NCI-H69 (cell line): ENCODE measurements around the gene PMEL.
"Not testable (repeated sequence)": the region's sequence is repeated elsewhere in the genome, so short reads cannot be mapped to it uniquely, and the experiment has no call there.

ENCODE experiments used
- DNase-seq: peaks from one replicate; lab custom pipeline; 2025; lab: John Stamatoyannopoulos, UW

Gene PMEL

DNA sequence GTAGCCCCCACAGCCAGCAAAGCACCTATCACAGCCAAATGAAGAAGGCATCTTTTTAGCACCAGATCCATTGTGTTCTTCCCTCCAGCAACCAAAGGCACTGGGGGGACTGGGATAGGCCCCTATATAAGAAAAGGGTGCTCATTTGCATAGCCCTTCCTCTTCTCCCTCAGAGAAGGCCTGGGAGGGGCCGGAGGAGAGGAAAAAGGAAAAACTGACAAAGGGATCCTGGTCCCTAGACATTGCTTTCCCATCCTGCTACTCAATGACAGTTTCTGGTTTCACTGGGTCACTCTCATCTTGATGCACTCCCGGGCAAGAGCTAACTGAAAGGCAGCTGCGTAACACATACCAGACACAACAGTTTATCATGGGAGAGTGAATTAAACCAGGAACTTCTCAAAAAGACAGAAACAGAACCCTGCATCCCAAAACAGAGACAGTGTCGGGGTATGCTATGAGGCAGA is at the start of gene PMEL:
PMEL (minus strand) TSS at position 102 of the 467 bp plus-strand sequence; CDS start at position 71, 31 bp downstream.
- no peak for DNase-seq

DNA sequence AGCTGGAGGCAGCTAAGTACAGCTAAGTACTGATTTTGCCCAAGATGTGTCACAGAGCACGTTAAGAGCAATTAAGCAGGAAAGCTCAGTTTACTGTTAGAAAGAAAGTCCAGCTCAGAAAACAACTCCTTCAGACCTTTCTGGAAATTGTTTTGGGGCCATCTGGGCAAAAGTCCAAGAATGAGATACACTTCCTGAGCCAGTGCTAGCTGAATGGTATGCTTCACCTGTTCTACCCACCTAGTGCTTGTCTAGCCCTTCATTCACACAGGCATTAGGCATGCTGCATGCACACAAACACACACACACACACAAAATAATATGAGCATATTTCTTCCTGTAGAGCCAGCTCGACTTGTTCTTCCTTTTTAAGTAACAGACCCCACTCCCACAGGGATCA is 48.4 kb upstream of the PMEL start:
- peak; percentile 15 for DNase-seq

DNA sequence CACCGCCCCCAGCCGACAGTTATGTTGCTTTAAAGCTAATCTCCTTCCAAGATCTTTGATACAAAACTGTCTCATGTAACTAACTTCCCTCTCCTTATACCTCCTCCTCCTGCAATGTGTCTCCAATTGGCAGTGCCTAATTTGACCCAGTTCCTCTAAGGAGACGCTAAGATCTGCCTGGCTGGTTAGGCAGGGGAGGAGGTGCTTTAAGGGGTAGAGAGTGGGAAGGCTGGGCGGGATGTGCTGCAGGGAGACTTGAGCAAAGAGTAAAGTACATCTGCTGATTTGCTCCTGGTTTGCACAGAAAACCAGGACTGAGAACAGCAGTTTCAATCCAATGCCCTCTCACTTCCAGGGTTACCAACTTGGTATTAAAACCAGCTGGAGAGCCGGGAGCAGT is 47.6 kb upstream of the PMEL start:
- no peak for DNase-seq

DNA sequence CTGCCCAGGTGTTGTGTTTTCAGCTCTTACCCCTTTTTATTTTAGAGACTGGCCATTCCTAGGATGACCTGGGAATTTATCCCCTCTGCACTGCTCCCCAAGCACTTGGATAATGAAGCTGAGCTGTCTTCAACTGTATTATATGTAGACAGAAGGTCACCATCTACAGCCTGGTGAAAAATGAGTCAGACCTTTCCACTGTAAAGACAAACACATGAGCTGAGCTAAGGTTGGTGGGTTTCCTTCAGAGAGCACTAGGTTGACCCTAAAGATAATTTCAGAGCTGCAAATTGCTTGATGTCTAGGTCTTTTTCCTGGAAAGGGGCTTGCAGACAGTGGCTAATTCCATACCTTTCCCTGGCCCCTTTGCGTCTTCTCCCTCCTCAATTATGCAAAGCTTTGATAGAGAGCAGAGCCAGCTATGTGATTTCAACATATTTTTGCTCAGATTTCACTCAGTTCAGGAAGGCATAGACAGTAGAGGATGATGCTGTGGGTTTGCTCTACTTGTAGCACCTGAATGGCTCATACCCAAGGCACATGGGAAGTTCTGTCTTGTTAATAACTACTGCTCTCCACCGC is 45.8 kb upstream of the PMEL start:
- DNase-seq: no peak

DNA sequence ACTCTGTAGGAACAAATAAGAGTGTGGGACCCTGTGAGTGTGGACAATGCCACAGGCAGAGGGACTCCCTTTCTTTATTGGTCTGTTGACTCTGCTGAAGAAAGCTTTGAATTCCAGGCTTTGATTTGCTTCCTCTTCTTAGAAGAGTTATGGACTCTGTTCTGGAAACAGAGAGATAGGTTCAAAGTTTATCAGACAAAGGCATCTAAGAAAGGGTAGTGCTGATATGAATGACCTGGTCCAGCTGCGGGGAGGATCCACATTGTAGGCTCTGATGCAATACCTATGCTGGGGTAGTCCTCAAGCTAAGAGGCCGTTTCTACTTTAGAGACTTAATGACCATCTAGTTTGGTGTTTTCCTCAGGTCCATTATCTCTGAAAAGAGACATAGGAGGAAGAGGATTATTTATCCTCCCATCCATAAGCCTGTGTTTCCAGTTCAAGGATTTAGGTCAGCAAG is 44.3 kb upstream of the PMEL start:
- DNase-seq: no peak

DNA sequence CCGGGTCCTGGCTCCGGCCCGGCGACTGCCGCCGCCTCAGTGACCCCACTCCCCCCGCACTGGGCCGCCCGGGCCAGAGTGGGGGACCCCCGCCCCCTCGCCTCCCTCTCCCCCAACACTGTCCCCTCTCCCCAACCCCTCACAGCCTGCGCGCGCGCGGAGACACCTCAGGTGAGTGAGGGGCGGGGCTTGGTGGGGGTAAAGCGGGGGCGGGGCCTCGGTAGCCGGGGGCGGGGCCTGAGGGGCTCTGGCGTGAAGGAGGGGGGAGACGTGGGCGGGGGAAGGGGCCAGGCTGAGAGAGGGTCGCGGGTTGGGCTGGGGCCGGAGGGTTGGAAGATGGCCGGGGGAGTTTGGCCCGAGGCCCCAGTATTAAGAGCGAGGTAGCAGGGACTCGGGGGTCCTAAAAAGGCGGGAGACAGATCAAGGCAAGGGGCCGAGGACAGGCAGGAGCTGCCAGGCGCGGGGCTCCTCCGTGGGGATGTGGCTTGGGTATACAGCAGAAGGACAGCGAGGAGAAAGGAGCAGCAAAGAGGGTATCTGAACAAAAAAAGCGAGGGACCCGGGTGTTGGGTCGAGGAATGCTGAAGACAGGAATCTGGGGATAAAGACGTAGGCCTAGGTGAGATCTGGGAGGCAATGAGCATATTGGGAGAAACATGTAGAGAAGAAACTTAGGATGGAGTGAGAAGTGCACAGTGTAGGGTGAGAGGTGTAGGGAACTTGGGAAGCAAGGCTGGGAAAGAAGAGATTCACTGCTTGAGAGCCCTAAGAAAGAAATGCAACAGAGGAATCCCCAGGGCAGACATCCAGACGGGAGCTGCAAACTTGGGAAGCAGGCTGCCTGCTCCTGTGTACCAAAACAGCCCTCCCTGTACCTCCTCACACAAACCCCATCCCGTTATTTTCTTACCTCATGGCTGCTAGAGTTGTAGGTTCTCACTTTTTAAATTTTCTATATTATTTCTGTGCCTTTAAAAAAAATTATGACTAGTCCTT is 42.0 kb upstream of the PMEL start:
- DNase-seq: peak; percentile 94

DNA sequence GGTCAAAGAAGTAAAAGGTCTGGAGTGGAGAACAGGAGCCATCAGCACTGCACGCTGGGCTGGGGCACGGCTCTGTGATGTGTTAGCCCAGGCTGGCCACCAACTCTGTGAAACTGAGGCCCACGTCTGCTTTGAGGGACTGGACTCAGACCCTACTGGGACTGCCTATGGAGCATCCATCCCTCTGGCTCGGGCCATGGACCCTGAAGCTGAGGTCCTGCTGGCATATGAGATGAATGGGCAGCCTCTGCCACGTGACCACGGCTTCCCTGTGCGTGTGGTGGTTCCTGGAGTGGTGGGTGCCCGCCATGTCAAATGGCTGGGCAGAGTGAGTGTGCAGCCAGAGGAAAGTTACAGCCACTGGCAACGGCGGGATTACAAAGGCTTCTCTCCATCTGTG is 38.4 kb upstream of the PMEL start:
- no peak for DNase-seq

DNA sequence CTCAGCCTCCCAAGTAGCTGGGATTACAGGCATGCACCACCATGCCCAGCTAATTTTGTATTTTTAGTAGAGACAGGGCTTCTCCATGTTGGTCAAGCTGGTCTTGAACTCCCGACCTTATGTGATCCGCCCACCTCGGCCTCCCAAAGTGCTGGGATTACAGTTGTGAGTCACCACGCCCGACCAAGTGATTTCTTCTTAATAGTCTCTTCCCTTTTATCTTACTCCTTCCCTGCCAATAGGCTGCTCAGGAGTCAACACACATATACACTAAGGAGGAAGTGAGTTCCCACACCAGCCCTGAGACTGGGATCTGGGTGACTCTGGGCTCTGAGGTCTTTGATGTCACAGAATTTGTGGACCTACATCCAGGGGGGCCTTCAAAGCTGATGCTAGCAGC is 37.5 kb upstream of the PMEL start:
- DNase-seq: not testable (repeated sequence)

DNA sequence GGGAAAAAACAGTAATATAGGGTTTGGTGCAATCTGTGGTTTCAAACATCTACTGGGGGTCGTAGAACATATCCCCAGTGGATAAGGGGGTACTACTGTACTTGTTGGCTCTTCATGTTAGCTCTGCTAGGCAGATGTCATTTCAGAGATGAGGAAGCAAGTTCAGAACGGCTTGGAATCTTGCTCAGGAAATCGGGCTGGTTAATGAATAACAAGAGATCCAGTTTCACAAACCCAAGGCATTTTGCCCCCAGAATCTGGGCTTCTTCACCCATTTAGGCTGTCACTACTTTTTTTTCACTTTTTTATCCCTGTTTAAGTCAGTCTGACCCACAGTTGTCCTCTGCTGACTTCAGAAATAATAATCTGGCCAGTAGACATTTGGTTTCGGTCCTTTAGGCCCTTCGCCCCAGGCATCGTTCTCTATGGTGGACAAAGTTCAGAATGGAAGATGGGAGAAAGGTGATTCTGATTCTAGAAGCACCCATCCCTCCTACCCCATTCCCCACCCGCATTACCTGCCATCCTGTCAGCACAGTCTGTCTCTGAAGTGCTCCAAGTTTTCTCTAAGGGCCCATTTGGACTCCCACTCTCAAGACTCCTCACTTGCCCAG is 35.8 kb upstream of the PMEL start:
- DNase-seq: no peak

DNA sequence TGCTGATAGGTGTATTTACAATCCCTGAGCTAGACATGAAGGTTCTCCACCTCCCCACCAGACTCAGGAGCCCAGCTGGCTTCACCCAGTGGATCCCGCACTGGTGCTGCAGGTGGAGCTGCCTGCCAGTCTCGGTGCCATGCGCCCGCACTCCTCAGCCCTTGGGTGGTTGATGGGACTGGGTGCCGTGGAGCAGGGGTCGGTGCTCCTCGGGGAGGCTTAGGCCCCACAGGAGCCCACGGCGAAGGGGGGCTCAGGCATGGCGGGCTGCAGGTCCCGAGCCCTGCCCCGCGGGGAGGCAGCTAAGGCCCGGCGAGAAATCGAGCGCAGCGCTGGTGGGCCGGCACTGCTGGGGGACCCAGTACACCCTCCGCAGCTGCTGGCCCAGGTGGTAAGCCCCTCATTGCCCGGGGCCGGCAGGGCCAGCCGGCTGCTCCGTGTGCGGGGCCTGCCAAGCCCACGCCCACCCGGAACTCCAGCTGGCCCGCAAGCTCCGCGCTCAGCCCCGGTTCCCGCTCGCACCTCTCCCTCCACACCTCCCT is 34.2 kb upstream of the PMEL start:
- not testable (repeated sequence) for DNase-seq

DNA sequence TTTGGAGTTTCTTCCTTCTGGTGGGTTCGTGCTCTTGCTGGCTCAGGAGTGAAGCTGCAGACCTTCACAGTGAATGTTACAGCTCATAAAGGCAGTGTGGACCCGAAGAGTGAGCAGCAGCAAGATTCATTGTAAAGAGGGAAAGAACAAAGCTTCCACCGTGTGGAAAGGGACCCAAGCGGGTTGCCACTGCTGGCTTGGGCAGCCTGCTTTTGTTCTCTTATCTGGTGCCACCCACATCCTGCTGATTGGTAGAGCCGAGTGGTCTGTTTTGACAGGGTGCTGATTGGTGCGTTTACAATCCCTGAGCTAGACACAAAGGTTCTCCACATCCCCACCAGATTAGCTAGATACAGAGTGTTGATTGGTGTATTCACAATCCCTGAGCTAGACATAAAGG is 33.7 kb upstream of the PMEL start:
- not testable (repeated sequence) for DNase-seq

DNA sequence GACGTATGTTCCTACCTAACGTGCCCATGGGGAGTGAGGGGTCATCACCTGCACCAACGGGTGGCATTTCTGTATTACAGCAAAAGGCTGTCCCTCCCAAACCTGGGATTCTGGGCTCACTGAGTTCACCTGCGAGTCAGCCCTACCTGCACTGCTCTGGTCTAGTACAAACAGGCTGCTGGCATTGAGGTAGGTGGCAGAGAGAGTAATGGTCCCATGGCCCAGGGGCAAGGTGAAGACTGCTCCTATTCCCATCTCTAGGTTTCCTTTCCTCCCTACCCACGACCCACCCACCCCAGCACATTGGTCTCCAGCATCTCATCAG is 31.7 kb upstream of the PMEL start:
- peak; percentile 58 for DNase-seq

DNA sequence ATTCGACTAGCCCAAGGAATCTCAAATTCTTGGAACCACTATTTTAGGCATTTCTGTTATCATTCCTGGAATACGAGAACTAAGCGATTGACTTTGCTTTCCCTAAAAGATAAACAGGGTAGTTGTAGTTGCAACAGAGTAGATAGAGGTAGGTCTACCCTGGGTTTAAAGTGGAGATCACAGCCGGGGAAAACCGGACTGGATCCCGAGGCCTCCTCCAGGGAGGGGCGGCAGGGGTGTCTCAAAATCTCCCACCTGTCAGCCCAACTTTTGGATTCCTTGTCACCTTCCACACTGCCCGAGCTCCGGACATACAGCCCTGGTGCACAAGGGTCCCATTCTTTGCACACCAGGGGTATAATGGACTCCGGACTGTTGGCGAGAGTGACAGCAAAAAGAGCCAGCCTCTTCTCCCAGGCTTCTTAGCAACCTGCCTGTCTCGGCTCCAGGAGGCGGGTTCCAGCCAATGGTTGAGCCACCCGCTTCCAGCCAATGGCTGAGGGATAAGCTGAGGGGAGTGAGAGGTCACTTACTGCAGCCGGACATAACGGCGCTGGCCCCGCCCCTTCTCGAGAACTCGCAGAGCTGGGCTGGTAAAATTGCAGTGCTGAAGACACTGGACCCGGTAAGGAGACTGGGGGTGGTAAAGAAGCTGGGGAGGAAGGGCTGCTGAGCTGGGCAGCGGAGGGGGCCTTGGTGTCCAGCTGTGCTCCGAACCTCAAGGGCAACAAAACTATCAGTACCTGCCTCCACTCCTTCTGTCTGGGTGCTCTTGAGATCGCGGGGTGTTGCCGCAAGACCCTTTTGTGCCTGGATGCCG is 31.1 kb upstream of the PMEL start, which contains the start of gene SUOX:
SUOX (plus strand) TSS at position 562 of the 820 bp plus-strand sequence. CDS start 4,946 bp downstream, outside the sequence.
- peak; percentile 98 for DNase-seq

DNA sequence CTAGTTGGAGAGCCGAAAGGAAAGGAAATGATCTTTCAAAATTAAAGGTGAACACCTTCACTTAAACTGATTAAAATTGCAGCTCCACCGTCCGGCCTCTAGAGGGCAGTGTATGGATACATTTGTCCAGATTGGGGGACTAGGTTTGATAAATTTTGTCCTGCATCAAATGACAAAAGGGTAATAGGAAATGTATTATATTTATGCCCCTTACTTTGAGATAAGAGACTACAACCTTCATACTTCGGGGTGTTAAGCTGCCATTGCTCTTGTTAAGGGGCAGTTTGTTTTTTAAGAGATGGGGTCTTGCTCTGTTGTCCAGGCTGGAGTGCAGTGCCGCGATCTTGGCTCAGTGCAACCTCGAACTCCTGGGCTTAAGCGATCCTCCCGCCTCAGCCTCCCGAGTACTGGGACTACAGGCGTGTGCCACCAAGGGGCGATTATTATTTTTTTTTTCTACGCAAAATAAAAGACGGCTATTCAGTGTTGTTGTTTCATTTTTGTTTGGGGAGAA is 30.4 kb upstream of the PMEL start:
- peak; percentile 77 for DNase-seq

DNA sequence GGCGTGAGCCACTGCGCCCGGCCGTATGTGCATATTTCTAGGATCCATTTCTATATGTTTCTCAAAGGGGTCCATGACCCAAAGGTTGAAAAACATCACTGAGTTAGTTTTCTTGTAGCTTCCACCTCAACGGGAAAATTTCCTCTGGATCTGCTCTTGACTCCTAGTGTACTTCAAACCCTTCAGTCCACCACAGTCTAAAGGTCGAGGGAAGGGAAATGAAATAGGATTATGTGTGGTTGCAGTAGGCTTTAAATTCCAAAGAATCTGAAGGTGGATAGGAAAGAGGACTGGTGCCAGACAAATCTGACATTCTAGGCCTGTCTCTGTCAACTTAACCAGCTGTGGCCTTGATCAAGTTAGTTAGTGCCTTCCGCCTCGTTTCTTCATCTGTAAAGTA is 29.5 kb upstream of the PMEL start:
- no peak for DNase-seq

DNA sequence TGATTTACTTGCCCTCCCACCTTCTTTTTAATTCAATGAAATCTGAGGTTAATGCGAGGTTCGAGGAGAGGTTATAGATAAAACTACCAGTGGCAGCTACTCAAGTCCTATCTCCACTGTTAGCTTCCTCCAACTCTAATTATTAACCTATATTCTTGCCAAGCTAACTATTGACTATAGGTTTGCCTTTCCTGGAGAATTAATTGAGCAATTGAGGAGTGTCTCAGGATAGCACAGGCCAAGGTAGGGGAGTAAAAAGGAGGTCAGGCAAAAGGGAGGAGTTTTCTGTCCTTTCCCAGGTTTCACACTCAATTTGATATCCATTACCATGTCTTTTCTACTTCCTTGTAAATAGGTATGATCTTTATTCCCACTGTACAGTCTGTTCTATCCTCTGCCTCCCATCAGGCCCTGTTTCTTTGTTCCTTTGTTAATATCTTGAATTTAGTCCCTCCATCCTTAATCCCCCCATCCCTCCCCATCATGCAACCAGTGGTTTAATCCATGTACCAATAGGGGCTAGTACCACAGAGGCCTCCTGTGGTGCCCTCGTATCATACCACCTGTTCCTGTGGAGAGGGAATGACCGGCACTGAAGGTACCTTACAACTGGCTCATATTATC is 27.5 kb upstream of the PMEL start:
- no peak for DNase-seq

DNA sequence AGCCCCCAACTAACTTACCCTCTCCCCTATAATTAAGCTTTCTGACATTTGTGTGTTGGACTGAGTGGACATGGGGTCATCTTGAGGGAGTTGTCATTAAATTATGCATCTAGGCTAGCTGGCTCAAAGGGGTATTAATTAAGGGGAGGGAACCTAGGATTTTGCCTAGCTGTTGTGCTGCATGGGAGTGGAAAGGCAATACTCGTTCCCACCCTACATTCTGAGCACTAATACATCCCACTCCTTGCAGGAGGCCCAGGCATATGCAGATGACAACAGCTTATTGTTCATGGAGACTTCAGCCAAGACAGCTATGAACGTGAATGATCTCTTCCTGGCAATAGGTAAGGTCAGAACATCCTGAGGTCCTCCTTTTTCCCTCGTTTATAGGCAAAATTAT is 25.3 kb upstream of the PMEL start:
- DNase-seq: no peak

DNA sequence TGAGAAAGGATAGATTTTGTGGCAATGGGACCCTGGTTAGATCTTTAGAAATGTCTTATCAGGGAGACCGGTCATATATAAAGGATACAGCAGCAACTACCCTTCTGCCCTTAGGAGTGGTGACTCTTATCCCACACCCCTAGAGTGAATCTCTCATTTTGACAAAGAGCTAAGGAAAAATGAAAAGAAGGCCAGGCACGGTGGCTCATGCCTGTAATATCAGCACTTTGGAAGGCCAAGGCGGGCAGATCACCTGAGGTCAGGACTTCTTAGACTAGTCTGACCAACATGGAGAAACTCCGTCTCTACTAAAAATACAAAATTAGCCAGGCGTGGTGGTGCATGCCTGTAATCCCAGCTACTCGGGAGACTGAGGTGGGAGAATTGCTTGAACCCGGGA is 20.1 kb upstream of the PMEL start:
- DNase-seq: not testable (repeated sequence)

DNA sequence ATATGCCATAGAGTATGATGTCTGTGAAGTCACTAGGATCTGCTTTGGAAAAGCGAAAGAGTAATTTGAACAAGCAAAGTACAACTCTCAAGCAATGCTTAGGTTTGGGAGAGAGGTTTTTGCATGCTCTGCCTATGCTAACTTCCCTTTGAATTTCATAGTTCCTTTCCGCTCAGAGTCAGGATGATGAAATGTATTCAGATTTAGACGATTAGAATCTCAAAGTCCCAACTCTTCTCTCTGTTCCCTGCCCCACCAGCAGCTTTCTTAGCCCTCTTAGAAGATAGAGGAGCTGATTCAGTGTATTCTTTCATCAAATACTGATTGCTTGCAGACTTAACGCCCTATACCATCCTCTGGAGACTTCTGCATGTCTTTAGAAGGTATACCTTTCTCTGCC is 19.5 kb upstream of the PMEL start:
- no peak for DNase-seq

DNA sequence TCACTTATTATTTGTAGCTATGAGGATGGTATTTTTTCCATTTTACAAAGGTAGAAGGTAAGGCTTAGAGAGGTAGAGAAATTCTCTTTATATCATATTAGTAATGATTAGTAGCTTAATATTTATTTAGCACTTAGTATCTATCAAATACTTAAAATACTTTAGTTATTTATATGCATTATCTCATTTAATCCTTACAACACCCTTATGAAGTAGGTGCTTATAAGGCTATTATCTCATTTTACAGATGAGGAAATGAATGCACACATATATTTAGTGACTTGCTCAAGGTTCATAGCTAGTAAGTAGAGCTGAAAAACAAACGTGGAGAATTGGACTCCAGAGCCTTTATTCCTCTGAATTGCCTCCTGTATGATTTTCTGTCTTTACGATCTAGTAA is 19.0 kb upstream of the PMEL start:
- no peak for DNase-seq
